Measurements from ENCODE around the gene KCNQ1.

KCNQ1 gene

GRCh38 chr11:2451916-2452315, 7.1 kb downstream of the KCNQ1 start:
- no peak overlapping the region for H3K4me3 ChIP-seq (ENCODE audit: control insufficient read depth in 1 of 7, extremely low read depth in 1 of 7, insufficient read depth in 4 of 7, low read depth in 2 of 7, low read length in 6 of 7)
- CTCF ChIA-PET: interaction anchor here (1.1 to 1.6 kb wide), 2 partner anchors 13 to 31 kb away, joined by 4 read pairs; no protein-coding TSS in a partner anchor
- peaks cover 0 to 2% (median 0%) of the 10 kb centered on the region in 5 experiments for H3K27me3 ChIP-seq (replicated peaks in 2 of 5; ENCODE audit: control insufficient read depth in 4 of 5, insufficient read depth in 5 of 5, low read length in 4 of 5)
- no peak overlapping the region for H3K27ac ChIP-seq (ENCODE audit: insufficient read depth in 1 of 2, low read depth in 1 of 2, low read length in 2 of 2, poor library complexity in 1 of 2, severe bottlenecking in 2 of 2)
- peaks cover 0 to 16% (median 10%) of the 10 kb centered on the region in 4 experiments for H3K4me1 ChIP-seq (ENCODE audit: control extremely low read depth in 1 of 4, control insufficient read depth in 4 of 4, insufficient read depth in 4 of 4, low read length in 3 of 4)
- H3K9me3 ChIP-seq (ENCODE audit: control extremely low read depth in 1 of 5, control insufficient read depth in 4 of 5, insufficient read depth in 2 of 5, low read depth in 1 of 5, low read length in 4 of 5): no peaks in the 10 kb centered on the region
- POLR2A ChIA-PET: no interaction called here
- WGBS (ENCODE audit: insufficient coverage): 88% methylated on average over 6 of the region's 6 CpGs
- DNase-seq: no peak
- no peaks in the 10 kb centered on the region for H3K36me3 ChIP-seq (ENCODE audit: control insufficient read depth in 4 of 4, insufficient read depth in 4 of 4, low read length in 3 of 4)

- H3K27ac ChIP-seq (ENCODE audit: insufficient read depth in 1 of 2, low read depth in 1 of 2, low read length in 2 of 2, poor library complexity in 1 of 2, severe bottlenecking in 2 of 2): no peak overlapping the region
- no peak for DNase-seq
- no peaks in the 10 kb centered on the region for H3K27me3 ChIP-seq (replicated peaks in 2 of 5; ENCODE audit: control insufficient read depth in 4 of 5, insufficient read depth in 5 of 5, low read length in 4 of 5)
- H3K9me3 ChIP-seq (ENCODE audit: control extremely low read depth in 1 of 5, control insufficient read depth in 4 of 5, insufficient read depth in 2 of 5, low read depth in 1 of 5, low read length in 4 of 5): no peaks in the 10 kb centered on the region
- H3K4me3 ChIP-seq (ENCODE audit: control insufficient read depth in 1 of 7, extremely low read depth in 1 of 7, insufficient read depth in 4 of 7, low read depth in 2 of 7, low read length in 6 of 7): no peak overlapping the region
- 93% methylated on average over 12 of the region's 20 CpGs for WGBS (ENCODE audit: insufficient coverage)
- ChIA-PET POLR2A (no interaction called here), CTCF (interaction anchor here (1.1 to 1.6 kb wide), 2 partner anchors 13 to 31 kb away, joined by 4 read pairs; no protein-coding TSS in a partner anchor)
- H3K36me3 ChIP-seq (ENCODE audit: control insufficient read depth in 4 of 4, insufficient read depth in 4 of 4, low read length in 3 of 4): no peaks in the 10 kb centered on the region
- H3K4me1 ChIP-seq (ENCODE audit: control extremely low read depth in 1 of 4, control insufficient read depth in 4 of 4, insufficient read depth in 4 of 4, low read length in 3 of 4): peaks cover 0 to 11% (median 5%) of the 10 kb centered on the region in 4 experiments
Observed at GRCh38 chr11:2452321-2453012, 7.7 kb downstream of the KCNQ1 start.

GRCh38 chr11:2453436-2453835, 8.6 kb downstream of the KCNQ1 start:
- CTCF ChIA-PET: interaction anchor here (0.6 to 1.2 kb wide), 3 partner anchors 27 to 556 kb away, joined by 3 read pairs; no protein-coding TSS in a partner anchor
- Histone ChIP-seq H3K4me1 (ENCODE audit: control extremely low read depth in 1 of 4, control insufficient read depth in 4 of 4, insufficient read depth in 4 of 4, low read length in 3 of 4) (peaks cover 0 to 3% (median 0%) of the 10 kb centered on the region in 4 experiments), H3K9me3 (ENCODE audit: control extremely low read depth in 1 of 5, control insufficient read depth in 4 of 5, insufficient read depth in 2 of 5, low read depth in 1 of 5, low read length in 4 of 5) (no peaks in the 10 kb centered on the region), H3K27ac (ENCODE audit: insufficient read depth in 1 of 2, low read depth in 1 of 2, low read length in 2 of 2, poor library complexity in 1 of 2, severe bottlenecking in 2 of 2) (no peak overlapping the region), H3K4me3 (ENCODE audit: control insufficient read depth in 1 of 7, extremely low read depth in 1 of 7, insufficient read depth in 4 of 7, low read depth in 2 of 7, low read length in 6 of 7) (no peak overlapping the region), H3K27me3 (replicated peaks in 2 of 5; ENCODE audit: control insufficient read depth in 4 of 5, insufficient read depth in 5 of 5, low read length in 4 of 5) (no peaks in the 10 kb centered on the region), H3K36me3 (ENCODE audit: control insufficient read depth in 4 of 4, insufficient read depth in 4 of 4, low read length in 3 of 4) (no peaks in the 10 kb centered on the region)
- POLR2A ChIA-PET: no interaction called here
- no peak for DNase-seq
- 100% methylated on average over 5 of the region's 5 CpGs for WGBS (ENCODE audit: insufficient coverage)

GRCh38 chr11:2458321-2458720, 13.5 kb downstream of the KCNQ1 start:
- WGBS (ENCODE audit: insufficient coverage): 92% methylated on average over 13 of the region's 13 CpGs
- H3K4me1 ChIP-seq (ENCODE audit: control extremely low read depth in 1 of 4, control insufficient read depth in 4 of 4, insufficient read depth in 4 of 4, low read length in 3 of 4): peaks cover 0 to 4% (median 0%) of the 10 kb centered on the region in 4 experiments
- CTCF ChIA-PET: no interaction called here
- no peak for DNase-seq
- no peaks in the 10 kb centered on the region for H3K27me3 ChIP-seq (replicated peaks in 2 of 5; ENCODE audit: control insufficient read depth in 4 of 5, insufficient read depth in 5 of 5, low read length in 4 of 5)
- H3K9me3 ChIP-seq (ENCODE audit: control extremely low read depth in 1 of 5, control insufficient read depth in 4 of 5, insufficient read depth in 2 of 5, low read depth in 1 of 5, low read length in 4 of 5): no peaks in the 10 kb centered on the region
- H3K27ac ChIP-seq (ENCODE audit: insufficient read depth in 1 of 2, low read depth in 1 of 2, low read length in 2 of 2, poor library complexity in 1 of 2, severe bottlenecking in 2 of 2): no peak overlapping the region
- no peaks in the 10 kb centered on the region for H3K36me3 ChIP-seq (ENCODE audit: control insufficient read depth in 4 of 4, insufficient read depth in 4 of 4, low read length in 3 of 4)
- POLR2A ChIA-PET: no interaction called here
- no peak overlapping the region for H3K4me3 ChIP-seq (ENCODE audit: control insufficient read depth in 1 of 7, extremely low read depth in 1 of 7, insufficient read depth in 4 of 7, low read depth in 2 of 7, low read length in 6 of 7)

GRCh38 chr11:2459016-2459725, 14.4 kb downstream of the KCNQ1 start:
- Histone ChIP-seq H3K27me3 (replicated peaks in 2 of 5; ENCODE audit: control insufficient read depth in 4 of 5, insufficient read depth in 5 of 5, low read length in 4 of 5) (no peaks in the 10 kb centered on the region), H3K27ac (ENCODE audit: insufficient read depth in 1 of 2, low read depth in 1 of 2, low read length in 2 of 2, poor library complexity in 1 of 2, severe bottlenecking in 2 of 2) (no peak overlapping the region), H3K4me1 (ENCODE audit: control extremely low read depth in 1 of 4, control insufficient read depth in 4 of 4, insufficient read depth in 4 of 4, low read length in 3 of 4) (peaks cover 0 to 4% (median 0%) of the 10 kb centered on the region in 4 experiments), H3K9me3 (ENCODE audit: control extremely low read depth in 1 of 5, control insufficient read depth in 4 of 5, insufficient read depth in 2 of 5, low read depth in 1 of 5, low read length in 4 of 5) (no peaks in the 10 kb centered on the region), H3K36me3 (ENCODE audit: control insufficient read depth in 4 of 4, insufficient read depth in 4 of 4, low read length in 3 of 4) (no peaks in the 10 kb centered on the region), H3K4me3 (ENCODE audit: control insufficient read depth in 1 of 7, extremely low read depth in 1 of 7, insufficient read depth in 4 of 7, low read depth in 2 of 7, low read length in 6 of 7) (no peak overlapping the region)
- DNase-seq: no peak
- CTCF ChIA-PET: interaction anchor here (0.8 to 1.2 kb wide), 5 partner anchors 10 to 294 kb away, joined by 3 read pairs; no protein-coding TSS in a partner anchor
- POLR2A ChIA-PET: no interaction called here
- WGBS (ENCODE audit: insufficient coverage): 95% methylated on average over 8 of the region's 20 CpGs

- Histone ChIP-seq H3K27me3 (replicated peaks in 2 of 5; ENCODE audit: control insufficient read depth in 4 of 5, insufficient read depth in 5 of 5, low read length in 4 of 5) (no peaks in the 10 kb centered on the region), H3K9me3 (ENCODE audit: control extremely low read depth in 1 of 5, control insufficient read depth in 4 of 5, insufficient read depth in 2 of 5, low read depth in 1 of 5, low read length in 4 of 5) (no peaks in the 10 kb centered on the region), H3K4me3 (ENCODE audit: control insufficient read depth in 1 of 7, extremely low read depth in 1 of 7, insufficient read depth in 4 of 7, low read depth in 2 of 7, low read length in 6 of 7) (no peak overlapping the region), H3K4me1 (ENCODE audit: control extremely low read depth in 1 of 4, control insufficient read depth in 4 of 4, insufficient read depth in 4 of 4, low read length in 3 of 4) (peaks cover 0 to 4% (median 0%) of the 10 kb centered on the region in 4 experiments), H3K36me3 (ENCODE audit: control insufficient read depth in 4 of 4, insufficient read depth in 4 of 4, low read length in 3 of 4) (no peaks in the 10 kb centered on the region), H3K27ac (ENCODE audit: insufficient read depth in 1 of 2, low read depth in 1 of 2, low read length in 2 of 2, poor library complexity in 1 of 2, severe bottlenecking in 2 of 2) (no peak overlapping the region)
- ChIA-PET POLR2A (no interaction called here), CTCF (interaction anchor here (0.8 to 1.2 kb wide), 5 partner anchors 11 to 295 kb away, joined by 3 read pairs; no protein-coding TSS in a partner anchor)
- DNase-seq: no peak
- WGBS (ENCODE audit: insufficient coverage): 97% methylated on average over 10 of the region's 13 CpGs
Observed at GRCh38 chr11:2459796-2460531, 15.2 kb downstream of the KCNQ1 start.

Data from common myeloid progenitor, CD34-positive (primary cell).